GM23338 (cell line): ENCODE results near the gene TMEM179. TPM values are rescaled to one million over a fixed set of nuclear protein-coding genes. Genes with fewer than 3 reads are reported as not detected.

Source experiments
- ATAC-seq: fragments of 200-7000 bp; cut with Tn5 transposase; 3 replicates; pipeline ENCODE4 v1.9.1; 2020
- DNase-seq: peaks from one replicate; pipeline ENCODE4 v3.0.0-alpha.2; 2015; ENCODE audit warnings: low spot score
- H2AFZ ChIP-seq: fragments of 200-600 bp; sonication (generic); 2 replicates; pipeline ENCODE4 v1.8.0; 2016; ENCODE audit warnings: antibody characterized with exemption, mild to moderate bottlenecking, moderate library complexity
- H3F3A ChIP-seq: fragments of 200-600 bp; sonication (generic); replicated peaks from 2 replicates; pipeline ENCODE4 v1.8.0; 2017; ENCODE audit warnings: antibody characterized with exemption, mixed run types, low read depth
- H3K27ac ChIP-seq: fragments of 200-600 bp; sonication (generic); 2 replicates; pipeline ENCODE4 v1.6.1; 2016; ENCODE audit warnings: low read depth
- H3K27me3 ChIP-seq: fragments of 200-600 bp; sonication (generic); 2 replicates; pipeline ENCODE4 v1.8.0; 2016; ENCODE audit warnings: mild to moderate bottlenecking, mixed run types, moderate library complexity; ENCODE audit not compliant: insufficient read depth
- H3K36me3 ChIP-seq: fragments of 200-600 bp; sonication (generic); 2 replicates; pipeline ENCODE4 v1.8.0; 2016; ENCODE audit warnings: mild to moderate bottlenecking; ENCODE audit not compliant: insufficient read depth
- H3K4me1 ChIP-seq: fragments of 200-600 bp; sonication (generic); 2 replicates; pipeline ENCODE4 v1.8.0; 2016; ENCODE audit warnings: mild to moderate bottlenecking, moderate library complexity; ENCODE audit not compliant: insufficient read depth
- H3K4me2 ChIP-seq: fragments of 200-600 bp; sonication (generic); 2 replicates; pipeline ENCODE4 v1.7.1; 2017; ENCODE audit warnings: mixed run types
- H3K4me3 ChIP-seq: fragments of 200-600 bp; sonication (generic); 2 replicates; pipeline ENCODE4 v1.6.1; 2016; ENCODE audit warnings: mixed run types
- H3K79me2 ChIP-seq: fragments of 200-600 bp; sonication (generic); replicated peaks from 2 replicates; pipeline ENCODE4 v1.8.0; 2017; ENCODE audit warnings: mild to moderate bottlenecking; ENCODE audit not compliant: insufficient read depth
- H3K9me2 ChIP-seq: fragments of 200-600 bp; sonication (generic); 2 replicates; pipeline ENCODE4 v1.8.0; 2017; ENCODE audit not compliant: insufficient read depth
- H4K20me1 ChIP-seq: fragments of 200-600 bp; sonication (generic); replicated peaks from 2 replicates; pipeline ENCODE4 v1.8.0; 2017; ENCODE audit warnings: mild to moderate bottlenecking; ENCODE audit not compliant: insufficient read depth
- H3K27ac Mint-ChIP-seq: 2 replicates; pipeline ENCODE4 v1.8.0; 2020; ENCODE audit warnings: inconsistent platforms, mild to moderate bottlenecking, moderate library complexity, mixed read lengths
- H3K27me3 Mint-ChIP-seq: 3 replicates; pipeline ENCODE4 v1.8.0; 2022; ENCODE audit warnings: low read depth, mild to moderate bottlenecking, moderate library complexity, mixed read lengths, inconsistent platforms; ENCODE audit not compliant: insufficient read depth, poor library complexity
- H3K36me3 Mint-ChIP-seq: 3 replicates; pipeline ENCODE4 v1.8.0; 2021; ENCODE audit warnings: low read depth, mild to moderate bottlenecking, inconsistent platforms, moderate library complexity, mixed read lengths
- H3K4me1 Mint-ChIP-seq: 3 replicates; pipeline ENCODE4 v1.8.0; 2020; ENCODE audit warnings: mild to moderate bottlenecking, inconsistent platforms, mixed read lengths
- H3K4me3 Mint-ChIP-seq: 3 replicates; pipeline ENCODE4 v1.8.0; 2021; ENCODE audit warnings: moderate library complexity, mild to moderate bottlenecking, inconsistent platforms, mixed read lengths
- H3K9me3 Mint-ChIP-seq: 3 replicates; pipeline ENCODE4 v1.8.0; 2020; ENCODE audit warnings: moderate library complexity, mild to moderate bottlenecking, inconsistent platforms, mixed read lengths
- CREB1 ChIP-seq: fragments of 250-450 bp; sonication (Bioruptor Pico); IDR thresholded peaks from 2 replicates; pipeline ENCODE4 v1.5.0; 2020; ENCODE audit warnings: low read depth, mild to moderate bottlenecking, moderate library complexity
- CTCF ChIP-seq, 2 experiments: fragments of 200-600 bp in 1 of 2; sonication (generic) in 1 of 2; conservative IDR thresholded peaks; 2 replicates each; pipeline versions ENCODE4 v1.5.1 to v1.6.1; 2016 to 2017; ENCODE audit warnings: antibody characterized with exemption in 2 of 2, low read depth in 2 of 2, mild to moderate bottlenecking in 2 of 2, moderate library complexity in 1 of 2
- ETS1 ChIP-seq: IDR thresholded peaks from 2 replicates; pipeline ENCODE4 v1.6.1; 2016; ENCODE audit warnings: antibody characterized with exemption
- EZH2 ChIP-seq: fragments of 200-600 bp; sonication (generic); IDR thresholded peaks from one replicate; pipeline ENCODE4 v1.8.0; 2017; ENCODE audit warnings: antibody characterized with exemption, mild to moderate bottlenecking, low read depth; ENCODE audit not compliant: unreplicated experiment
- EZH2phosphoT487 ChIP-seq: fragments of 200-600 bp; sonication (generic); IDR thresholded peaks from one replicate; pipeline ENCODE4 v1.8.1; 2018; ENCODE audit warnings: antibody characterized with exemption; ENCODE audit not compliant: unreplicated experiment
- JUNB ChIP-seq: IDR thresholded peaks from one replicate; pipeline ENCODE4 v1.6.1; 2016; ENCODE audit warnings: antibody characterized with exemption; ENCODE audit not compliant: unreplicated experiment
- NANOG ChIP-seq: IDR thresholded peaks from 2 replicates; pipeline ENCODE4 v1.6.1; 2016; ENCODE audit warnings: antibody characterized with exemption, borderline replicate concordance
- POLR2AphosphoS5 ChIP-seq: IDR thresholded peaks from 2 replicates; pipeline ENCODE4 v1.6.1; 2016; ENCODE audit warnings: antibody characterized with exemption, low read depth
- REST ChIP-seq: IDR thresholded peaks from one replicate; pipeline ENCODE4 v1.6.1; 2018; ENCODE audit warnings: antibody characterized with exemption; ENCODE audit not compliant: unreplicated experiment
- STAT1 ChIP-seq: IDR thresholded peaks from one replicate; pipeline ENCODE4 v1.6.1; 2016; ENCODE audit warnings: antibody characterized with exemption; ENCODE audit not compliant: unreplicated experiment
- ZNF114 ChIP-seq: fragments of 250-450 bp; sonication (Bioruptor Pico); IDR thresholded peaks from 2 replicates; pipeline ENCODE4 v1.5.0; 2020; ENCODE audit warnings: mild to moderate bottlenecking, moderate library complexity
- ZNF331 ChIP-seq: fragments of 250-450 bp; sonication (Bioruptor Pico); IDR thresholded peaks from 2 replicates; pipeline ENCODE4 v1.5.0; 2020; ENCODE audit warnings: low read depth, mild to moderate bottlenecking, moderate library complexity
- ZNF462 ChIP-seq: fragments of 250-450 bp; sonication (Bioruptor Pico); IDR thresholded peaks from 2 replicates; pipeline ENCODE4 v1.5.0; 2020; ENCODE audit warnings: mild to moderate bottlenecking, moderate library complexity
- polyA plus RNA-seq: library from polyadenylated mRNA; unstranded; fragments of >200 nt; fragmentation: Nextera tagmentation; extraction: Ambion mirVana; gene quantifications from 2 replicates; pipeline ENCODE4 v1.2.1, GENCODE V29; 2016
- total RNA-seq: library from RNA; depleted of rRNA; stranded (reverse); fragments of >200 nt; shearing (Covaris generic); gene quantifications from 2 replicates; pipeline ENCODE4 v1.2.3, GENCODE V29; 2014

The TMEM179 gene
- total and polyA plus RNA-seq, 2 experiments from 2014 or later: 1.0 to 4.8 TPM

GRCh38 chr14:104564744-104565679, 39.6 kb downstream of the TMEM179 start:
- H3K27me3 ChIP-seq: no peaks in the 10 kb centered on the region
- DNase-seq: no peak
- H4K20me1 ChIP-seq: no peaks in the 10 kb centered on the region
- H3F3A ChIP-seq: no peaks in the 10 kb centered on the region
- H3K36me3 Mint-ChIP-seq: no peaks in the 10 kb centered on the region
- no peak overlapping the region for H3K4me3 ChIP-seq
- H3K27ac Mint-ChIP-seq: no peak overlapping the region
- H3K27me3 Mint-ChIP-seq: peaks cover 15% of the 10 kb centered on the region
- no peak for ATAC-seq
- H3K9me3 Mint-ChIP-seq: no peaks in the 10 kb centered on the region
- no peaks in the 10 kb centered on the region for H3K4me1 ChIP-seq
- H2AFZ ChIP-seq: no peak overlapping the region
- peaks cover 4% of the 10 kb centered on the region; the same call in 2 of the 3 replicates for H3K4me1 Mint-ChIP-seq
- H3K4me3 Mint-ChIP-seq: no peak overlapping the region
- no peak overlapping the region for H3K4me2 ChIP-seq
- H3K9me2 ChIP-seq: no peaks in the 10 kb centered on the region
- H3K79me2 ChIP-seq: no peaks in the 10 kb centered on the region
- TF ChIP-seq ZNF462 (no peak), REST (no peak), ZNF331 (CRISPR knock-in tag) (no peak), ETS1 (no peak), CREB1 (CRISPR knock-in tag) (no peak), STAT1 (no peak), EZH2 (no peak), ZNF114 (CRISPR knock-in tag) (no peak), JUNB (no peak), NANOG (no peak), CTCF (conservative IDR thresholded peaks at IDR 0.05; ENCODE audit: low read depth in 2 of 2) (no peak), EZH2phosphoT487 (no peak), POLR2AphosphoS5 (no peak)
- H3K36me3 ChIP-seq: no peaks in the 10 kb centered on the region
- H3K27ac ChIP-seq: no peak overlapping the region
